C4-2B (cell line): ENCODE measurements around the gene ATP5F1E.

Source experiments
- H3K27ac ChIP-seq: fragments of 450-650 bp; 2 replicates; pipeline ENCODE4 v1.5.1; 2017
- ZFX ChIP-seq: fragments of 450-650 bp; IDR thresholded peaks from 2 replicates; pipeline ENCODE4 v1.6.1; 2017
- TF ChIP-seq, protein P1 (sequence below): fragments of 450-650 bp; conservative IDR thresholded peaks from 2 replicates; pipeline ENCODE4 v1.5.1; 2017; ENCODE audit warnings: mild to moderate bottlenecking

The ATP5F1E gene

DNA sequence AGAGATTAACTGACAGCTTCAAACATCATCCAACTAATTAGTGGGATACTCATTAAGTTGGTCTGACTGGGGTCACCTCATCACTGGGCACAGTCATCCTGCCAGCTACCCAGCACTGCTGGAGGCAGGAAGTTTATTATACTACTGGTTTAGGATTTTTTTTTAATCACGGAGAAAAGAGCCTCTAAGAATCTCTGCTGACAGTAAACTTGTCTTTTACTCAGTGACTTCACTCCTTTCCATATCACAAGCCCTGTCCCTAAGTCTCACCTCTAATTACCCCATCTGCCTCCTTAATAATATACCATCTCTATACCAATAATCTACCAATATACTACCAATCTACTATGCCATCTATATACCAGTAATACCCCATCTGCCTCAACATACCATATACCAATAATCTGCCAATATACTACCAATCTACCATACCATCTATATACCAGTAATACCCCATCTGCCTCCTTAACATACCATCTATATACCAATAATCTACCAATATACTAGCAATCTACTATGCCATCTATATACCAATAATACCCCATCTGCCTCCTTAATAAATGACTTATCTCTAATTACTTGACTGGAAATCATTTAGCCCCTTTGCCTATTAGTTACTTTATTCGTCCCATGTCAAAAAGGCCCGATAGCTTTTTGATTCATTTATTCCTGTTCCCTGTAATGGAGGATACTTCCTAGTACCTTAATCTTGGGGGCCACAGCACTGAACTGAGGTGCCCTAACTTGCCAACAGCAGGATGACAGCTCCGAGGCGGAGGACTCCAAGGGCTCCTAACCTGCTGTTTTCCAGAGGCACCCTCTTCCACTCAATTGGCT, 5.0 kb downstream of the ATP5F1E start:
- H3K27ac ChIP-seq = no peak overlapping the region
- no peak for TF ChIP-seq ZFX
- TF ChIP-seq, protein P1, sequence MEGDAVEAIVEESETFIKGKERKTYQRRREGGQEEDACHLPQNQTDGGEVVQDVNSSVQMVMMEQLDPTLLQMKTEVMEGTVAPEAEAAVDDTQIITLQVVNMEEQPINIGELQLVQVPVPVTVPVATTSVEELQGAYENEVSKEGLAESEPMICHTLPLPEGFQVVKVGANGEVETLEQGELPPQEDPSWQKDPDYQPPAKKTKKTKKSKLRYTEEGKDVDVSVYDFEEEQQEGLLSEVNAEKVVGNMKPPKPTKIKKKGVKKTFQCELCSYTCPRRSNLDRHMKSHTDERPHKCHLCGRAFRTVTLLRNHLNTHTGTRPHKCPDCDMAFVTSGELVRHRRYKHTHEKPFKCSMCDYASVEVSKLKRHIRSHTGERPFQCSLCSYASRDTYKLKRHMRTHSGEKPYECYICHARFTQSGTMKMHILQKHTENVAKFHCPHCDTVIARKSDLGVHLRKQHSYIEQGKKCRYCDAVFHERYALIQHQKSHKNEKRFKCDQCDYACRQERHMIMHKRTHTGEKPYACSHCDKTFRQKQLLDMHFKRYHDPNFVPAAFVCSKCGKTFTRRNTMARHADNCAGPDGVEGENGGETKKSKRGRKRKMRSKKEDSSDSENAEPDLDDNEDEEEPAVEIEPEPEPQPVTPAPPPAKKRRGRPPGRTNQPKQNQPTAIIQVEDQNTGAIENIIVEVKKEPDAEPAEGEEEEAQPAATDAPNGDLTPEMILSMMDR = no peak

DNA sequence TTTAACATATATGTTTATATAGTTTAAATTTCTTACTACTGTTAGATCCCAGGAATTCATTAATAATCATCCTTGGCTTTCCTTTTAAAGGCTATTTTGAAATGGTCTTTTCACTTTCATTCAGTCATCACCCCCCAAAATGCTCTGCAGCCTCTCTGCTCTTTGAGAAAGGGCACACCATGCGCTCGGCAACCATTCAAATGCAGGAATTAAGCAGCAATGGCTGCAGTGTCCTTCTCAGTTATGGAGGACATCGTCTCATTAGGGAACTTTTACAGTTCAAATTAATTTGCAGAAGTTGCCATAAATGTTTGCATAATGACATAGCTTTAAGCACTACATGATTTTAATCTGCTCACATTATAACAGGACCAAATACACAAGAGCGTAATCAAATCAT, 6.6 kb downstream of the ATP5F1E start:
- TF ChIP-seq, protein P1 = no peak
- TF ChIP-seq ZFX = no peak

DNA sequence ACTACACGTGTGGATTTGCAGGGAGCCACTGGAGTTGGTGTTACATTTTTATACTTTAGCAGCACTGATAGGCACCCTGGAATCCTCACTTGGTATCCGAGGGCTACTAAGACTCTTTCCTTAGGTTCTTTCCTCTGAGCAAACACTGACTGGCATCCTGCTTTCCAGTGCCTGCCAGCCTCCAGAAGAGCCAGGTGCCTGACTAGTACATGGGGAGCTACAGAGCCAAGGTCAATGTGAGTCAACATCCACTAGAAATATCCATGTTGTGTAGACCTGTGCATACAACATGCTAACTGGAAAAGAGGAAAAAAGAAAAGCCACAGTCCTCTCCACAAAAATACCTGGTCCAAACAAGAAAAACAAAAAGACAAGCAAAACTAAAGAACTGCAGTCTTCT, 7.0 kb downstream of the ATP5F1E start:
- H3K27ac ChIP-seq = no peak overlapping the region
- TF ChIP-seq, protein P1 = no peak
- TF ChIP-seq ZFX = no peak

More for the DNA sequence above, 6.6 kb downstream of the ATP5F1E start:
- H3K27ac ChIP-seq = no peak overlapping the region

DNA sequence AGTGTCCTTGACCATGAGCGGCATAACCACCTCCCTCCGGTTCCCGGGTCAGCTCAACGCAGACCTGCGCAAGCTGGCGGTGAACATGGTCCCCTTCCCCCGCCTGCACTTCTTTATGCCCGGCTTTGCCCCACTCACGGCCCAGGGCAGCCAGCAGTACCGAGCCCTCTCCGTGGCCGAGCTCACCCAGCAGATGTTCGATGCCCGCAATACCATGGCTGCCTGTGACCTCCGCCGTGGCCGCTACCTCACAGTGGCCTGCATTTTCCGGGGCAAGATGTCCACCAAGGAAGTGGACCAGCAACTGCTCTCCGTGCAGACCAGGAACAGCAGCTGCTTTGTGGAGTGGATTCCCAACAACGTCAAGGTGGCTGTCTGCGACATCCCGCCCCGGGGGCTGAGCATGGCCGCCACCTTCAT, 8.0 kb downstream of the ATP5F1E start:
- no peak overlapping the region for H3K27ac ChIP-seq
- TF ChIP-seq ZFX = no peak
- TF ChIP-seq, protein P1 = no peak

DNA sequence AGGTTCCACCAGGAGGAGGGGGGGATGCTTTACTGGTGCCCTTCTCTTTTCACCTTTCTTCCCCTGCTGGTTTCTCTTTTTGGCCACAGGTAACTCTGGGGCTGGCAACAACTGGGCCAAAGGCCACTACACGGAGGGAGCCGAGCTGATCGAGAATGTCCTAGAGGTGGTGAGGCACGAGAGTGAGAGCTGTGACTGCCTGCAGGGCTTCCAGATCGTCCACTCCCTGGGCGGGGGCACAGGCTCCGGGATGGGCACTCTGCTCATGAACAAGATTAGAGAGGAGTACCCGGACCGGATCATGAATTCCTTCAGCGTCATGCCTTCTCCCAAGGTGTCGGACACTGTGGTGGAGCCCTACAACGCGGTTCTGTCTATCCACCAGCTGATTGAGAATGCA, 8.5 kb downstream of the ATP5F1E start:
- TF ChIP-seq, protein P1 = no peak
- TF ChIP-seq ZFX = no peak
- no peak overlapping the region for H3K27ac ChIP-seq

DNA sequence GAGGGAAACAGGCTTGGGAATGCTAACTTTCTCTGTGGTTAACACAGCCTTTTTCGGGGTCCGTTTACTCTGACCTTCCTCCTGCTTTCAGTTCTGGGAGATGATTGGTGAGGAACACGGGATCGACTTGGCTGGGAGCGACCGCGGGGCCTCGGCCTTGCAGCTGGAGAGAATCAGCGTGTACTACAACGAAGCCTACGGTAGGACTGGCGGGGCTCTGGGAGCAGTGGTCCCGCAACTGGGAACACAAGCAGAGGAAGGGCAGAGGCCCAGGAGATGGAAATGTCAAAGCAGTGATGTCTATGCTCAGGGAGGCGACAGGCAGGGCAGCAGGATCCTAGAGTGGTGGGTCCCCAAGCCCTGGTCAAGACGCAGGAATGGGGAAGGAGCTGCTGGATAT, 9.4 kb downstream of the ATP5F1E start:
- H3K27ac ChIP-seq = no peak overlapping the region
- TF ChIP-seq, protein P1 = no peak
- no peak for TF ChIP-seq ZFX

DNA sequence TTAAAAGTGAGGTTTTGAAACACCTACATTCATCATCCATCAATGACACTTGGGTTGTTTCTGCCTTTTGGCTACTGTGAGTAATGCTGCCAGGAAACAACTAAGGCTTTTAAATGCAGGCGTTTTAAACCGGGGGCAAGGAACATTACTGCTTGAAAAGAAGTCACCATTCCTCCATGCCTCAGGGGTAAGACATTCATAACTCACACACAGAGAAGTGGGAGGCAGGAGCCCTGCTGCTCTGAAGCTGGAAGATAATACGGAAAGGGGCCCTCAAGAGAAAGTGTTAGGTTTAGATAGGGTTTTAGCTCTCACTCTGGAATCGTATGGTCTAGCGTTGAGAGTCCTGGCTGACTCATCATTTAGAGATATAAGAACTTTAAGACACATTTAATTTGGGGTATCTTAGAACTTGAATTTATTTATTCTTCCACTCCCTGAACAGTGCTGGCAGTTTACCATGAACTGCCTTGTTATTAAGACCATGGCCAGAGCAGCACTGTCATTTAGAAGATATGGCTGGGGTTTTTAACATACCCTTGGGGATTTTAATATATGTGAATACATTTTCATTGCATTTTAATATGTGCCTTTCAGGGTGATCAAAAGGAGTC, 11.1 kb downstream of the ATP5F1E start:
- TF ChIP-seq, protein P1 = no peak
- no peak for TF ChIP-seq ZFX
- no peak overlapping the region for H3K27ac ChIP-seq
